Measurements from ENCODE around the gene OXLD1.

OXLD1 gene

GRCh38 chr17:81701288-81702071, 35.1 kb upstream of the OXLD1 start:
- DNase-seq: no peak

- no peak for DNase-seq
Measured at GRCh38 chr17:81700353-81701287, 34.2 kb upstream of the OXLD1 start.

GRCh38 chr17:81697261-81698044, 31.0 kb upstream of the OXLD1 start:
- no peak for DNase-seq

DNA sequence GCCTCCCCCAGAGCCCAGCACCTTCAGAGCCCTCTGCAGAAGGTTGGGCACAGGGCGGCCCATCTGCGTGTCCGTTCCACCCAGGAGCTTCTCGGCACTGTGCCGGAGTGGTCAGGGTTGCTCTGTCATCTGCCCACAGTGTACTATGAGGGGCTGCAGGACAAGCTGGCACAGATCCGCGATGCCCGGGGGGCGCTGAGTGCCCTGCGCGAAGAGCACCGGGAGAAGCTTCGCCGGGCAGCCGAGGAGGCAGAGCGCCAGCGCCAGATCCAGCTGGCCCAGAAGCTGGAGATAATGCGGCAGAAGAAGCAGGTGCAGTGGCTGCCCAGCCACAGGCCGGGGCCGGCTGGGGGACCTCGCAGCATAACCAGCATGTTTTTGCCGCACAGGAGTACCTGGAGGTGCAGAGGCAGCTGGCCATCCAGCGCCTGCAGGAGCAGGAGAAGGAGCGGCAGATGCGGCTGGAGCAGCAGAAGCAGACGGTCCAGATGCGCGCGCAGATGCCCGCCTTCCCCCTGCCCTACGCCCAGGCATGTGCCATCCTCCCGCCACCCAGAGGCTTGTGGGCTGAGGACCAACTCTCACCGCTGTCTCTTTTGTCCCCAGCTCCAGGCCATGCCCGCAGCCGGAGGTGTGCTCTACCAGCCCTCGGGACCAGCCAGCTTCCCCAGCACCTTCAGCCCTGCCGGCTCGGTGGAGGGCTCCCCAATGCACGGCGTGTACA, 30.0 kb upstream of the OXLD1 start:
- no peak for DNase-seq

- no peak for DNase-seq
Measured at GRCh38 chr17:81695801-81696200, 29.4 kb upstream of the OXLD1 start.

GRCh38 chr17:81695211-81695610, 28.8 kb upstream of the OXLD1 start:
- DNase-seq: no peak

- DNase-seq: no peak
Measured at GRCh38 chr17:81694810-81695209, 28.4 kb upstream of the OXLD1 start.

DNA sequence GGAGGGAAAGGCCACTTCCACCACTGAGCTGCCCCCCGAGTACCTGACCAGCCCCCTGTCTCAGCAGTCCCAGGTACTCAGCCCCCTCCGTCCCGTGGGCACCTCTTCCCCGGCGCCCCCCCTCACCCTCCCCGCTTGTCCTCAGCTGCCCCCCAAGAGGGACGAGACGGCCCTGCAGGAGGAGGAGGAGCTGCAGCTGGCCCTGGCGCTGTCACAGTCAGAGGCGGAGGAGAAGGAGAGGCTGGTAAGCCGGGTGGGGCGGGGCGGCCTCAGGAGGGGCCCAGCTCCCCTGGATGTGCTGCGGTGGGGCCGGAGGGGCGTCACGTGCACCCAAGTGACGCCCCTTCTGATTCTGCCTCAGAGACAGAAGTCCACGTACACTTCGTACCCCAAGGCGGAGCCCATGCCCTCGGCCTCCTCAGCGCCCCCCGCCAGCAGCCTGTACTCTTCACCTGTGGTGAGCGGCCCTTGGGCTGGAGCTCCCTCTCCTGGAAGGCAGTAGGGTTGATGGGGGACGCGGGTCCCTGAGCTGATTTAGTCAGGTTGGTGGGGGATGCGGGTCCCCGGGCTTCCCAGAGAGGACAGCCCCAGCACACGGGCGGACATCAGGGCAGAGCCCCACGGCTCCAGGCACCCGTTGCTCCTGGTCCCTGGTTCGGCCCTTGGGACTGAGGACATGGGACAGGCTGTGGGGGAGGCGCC, 27.3 kb upstream of the OXLD1 start:
- DNase-seq: no peak

GRCh38 chr17:81691608-81692007, 25.2 kb upstream of the OXLD1 start:
- no peak for DNase-seq

GRCh38 chr17:81691196-81691595, 24.8 kb upstream of the OXLD1 start:
- DNase-seq: no peak

GRCh38 chr17:81690549-81690948, 24.1 kb upstream of the OXLD1 start:
- DNase-seq: no peak

- DNase-seq: no peak
Measured at GRCh38 chr17:81690066-81690465, 23.7 kb upstream of the OXLD1 start.

GRCh38 chr17:81688616-81689015, 22.2 kb upstream of the OXLD1 start:
- no peak for DNase-seq

DNA sequence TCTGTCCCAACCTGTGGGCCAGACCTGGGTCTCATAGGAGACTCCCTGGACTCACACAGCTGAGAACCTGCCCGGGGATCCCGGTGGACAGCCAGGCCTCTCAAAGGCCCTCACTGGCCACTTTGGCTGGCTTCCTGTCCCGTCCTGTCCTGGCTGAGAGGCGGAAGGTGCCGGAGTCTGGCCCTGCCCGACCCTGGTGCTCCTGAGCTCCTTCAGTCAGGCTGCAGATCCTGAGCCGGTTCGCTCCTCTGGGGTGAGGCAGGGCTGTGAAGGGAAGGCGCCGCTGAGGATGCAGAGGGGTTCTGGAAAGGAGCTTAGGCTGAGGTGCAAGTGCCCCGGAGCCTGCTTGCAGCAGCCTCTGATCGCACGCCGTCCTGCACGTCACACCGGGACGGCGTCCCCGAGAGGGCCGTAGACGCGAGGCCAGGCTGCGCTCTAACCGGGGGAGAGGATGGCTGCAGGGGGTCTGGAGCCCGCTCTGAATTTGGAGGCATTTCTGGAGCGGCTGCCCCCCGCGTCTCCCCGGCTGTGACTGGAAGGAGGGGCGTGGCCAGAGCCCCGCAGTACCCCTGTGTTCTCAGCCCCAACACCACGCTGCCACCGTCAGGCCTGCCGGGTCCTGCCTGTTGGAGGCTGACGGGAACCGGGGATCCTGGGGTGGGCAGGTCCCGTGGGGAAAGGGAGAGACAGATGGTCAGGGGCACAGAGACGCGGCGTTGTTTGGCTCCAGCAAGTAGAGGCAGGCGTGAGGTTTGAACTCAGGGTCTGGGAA, 21.6 kb upstream of the OXLD1 start:
- DNase-seq: no peak

DNA sequence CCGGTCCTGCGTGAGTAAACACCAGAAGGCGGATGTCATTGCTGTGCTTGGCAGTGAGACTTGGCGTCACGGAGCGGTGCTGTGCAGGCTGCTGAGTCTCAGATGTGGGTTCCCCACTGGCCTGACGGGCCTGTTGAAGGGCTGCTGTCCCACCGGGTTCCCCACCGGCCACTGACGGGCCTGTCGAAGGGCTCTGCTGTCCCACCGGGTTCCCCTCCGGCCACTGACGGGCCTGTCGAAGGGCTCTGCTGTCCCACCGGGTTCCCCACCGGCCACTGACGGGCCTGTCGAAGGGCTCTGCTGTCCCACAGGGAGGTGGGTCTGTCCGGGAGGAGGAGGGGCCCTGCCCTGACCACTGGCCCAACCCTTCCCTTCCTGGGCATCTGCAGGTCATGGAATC, 20.2 kb upstream of the OXLD1 start:
- no peak for DNase-seq

DNA sequence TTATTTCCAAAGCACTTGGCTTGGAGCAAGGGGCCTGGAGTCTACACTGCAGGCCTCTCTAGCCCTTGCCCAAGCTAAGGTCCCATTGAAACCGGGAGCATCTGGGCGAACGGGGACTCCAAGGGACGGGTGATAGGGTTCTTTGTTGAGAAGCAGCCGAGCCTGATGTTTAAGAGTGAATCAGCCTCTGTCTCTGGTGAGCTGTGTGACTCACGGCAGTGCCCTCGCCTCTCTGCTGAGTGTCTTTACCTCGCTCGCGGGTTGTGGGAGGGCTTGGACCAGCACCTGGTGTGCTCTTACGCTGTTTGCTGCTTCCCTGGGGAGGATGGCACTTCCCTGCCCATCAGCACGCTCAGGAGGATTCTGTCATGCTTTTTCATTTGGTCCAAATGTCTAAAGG, 18.7 kb upstream of the OXLD1 start:
- peak; percentile 56 for DNase-seq

DNA sequence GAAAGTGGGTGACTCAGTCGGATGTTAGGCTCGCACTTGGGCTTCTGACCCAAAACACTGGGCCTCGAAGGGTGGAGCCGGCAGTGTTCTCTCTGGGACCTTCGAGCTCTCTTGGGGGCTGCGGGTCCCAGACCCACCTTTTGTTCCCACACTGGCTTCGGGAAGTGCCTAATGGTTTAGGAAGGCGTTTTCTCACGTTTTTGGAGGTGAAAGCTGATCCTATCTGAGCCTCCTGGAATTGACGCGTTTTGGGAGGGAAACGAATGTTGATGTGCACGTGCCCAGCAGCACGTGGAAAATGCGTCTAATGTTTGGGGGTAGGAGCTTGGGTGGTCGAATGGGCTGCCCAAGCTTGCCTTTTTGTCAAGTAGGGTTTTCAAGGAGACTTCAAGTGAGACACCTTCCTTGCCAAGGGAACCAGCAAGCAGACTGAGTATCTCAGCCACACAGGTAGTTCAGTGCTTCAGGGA, 18.1 kb upstream of the OXLD1 start:
- no peak for DNase-seq

DNA sequence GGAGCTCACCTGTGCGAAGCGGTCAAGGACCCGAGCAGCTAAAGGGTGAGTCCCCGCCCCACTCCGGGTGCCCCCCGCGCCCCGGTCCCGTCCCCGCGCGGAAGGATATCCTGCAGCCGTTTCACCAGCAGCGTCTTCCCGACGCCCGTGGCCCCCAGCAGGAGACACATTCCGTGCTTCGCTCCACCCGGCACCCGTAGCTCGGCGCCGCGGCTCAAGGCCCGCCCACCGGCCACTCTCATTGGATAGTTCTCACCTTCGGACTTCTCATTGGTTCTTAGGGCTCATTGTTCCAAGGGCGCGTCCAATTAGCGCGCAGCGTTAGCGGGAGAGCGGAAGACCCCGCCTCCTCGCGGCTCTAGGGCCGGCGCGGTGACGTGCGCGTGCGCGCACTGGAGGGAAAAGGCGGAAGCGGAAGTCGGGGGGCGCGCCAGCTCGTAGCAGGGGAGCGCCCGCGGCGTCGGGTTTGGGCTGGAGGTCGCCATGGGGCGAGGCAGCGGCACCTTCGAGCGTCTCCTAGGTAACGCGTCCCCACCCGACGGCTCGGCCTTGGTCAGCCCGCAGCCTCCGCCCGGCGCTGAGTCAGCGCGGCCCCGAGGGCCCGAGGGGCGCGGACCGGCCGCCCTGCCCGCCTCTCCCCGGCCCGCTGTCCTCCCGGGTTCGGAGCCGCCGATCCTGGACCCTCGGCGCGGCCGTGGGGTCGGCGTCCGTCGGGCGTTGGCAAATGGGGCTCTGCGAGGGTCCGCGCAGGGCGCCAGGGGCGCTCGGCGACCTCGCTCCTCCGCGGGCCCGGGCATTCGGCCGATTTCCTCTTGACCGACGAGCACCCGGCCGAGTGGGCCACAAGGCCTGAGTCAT, 17.4 kb upstream of the OXLD1 start, which contains the start of the genes ARL16 and HGS:
TSS of gene ARL16 (minus strand) at position 214 of the 858 bp plus-strand sequence. CDS start at position 170, 44 bp downstream.
TSS of gene HGS (plus strand) at position 428 of the 858 bp plus-strand sequence. CDS start at position 484, 56 bp downstream.
- peak; percentile 99 for DNase-seq

DNA sequence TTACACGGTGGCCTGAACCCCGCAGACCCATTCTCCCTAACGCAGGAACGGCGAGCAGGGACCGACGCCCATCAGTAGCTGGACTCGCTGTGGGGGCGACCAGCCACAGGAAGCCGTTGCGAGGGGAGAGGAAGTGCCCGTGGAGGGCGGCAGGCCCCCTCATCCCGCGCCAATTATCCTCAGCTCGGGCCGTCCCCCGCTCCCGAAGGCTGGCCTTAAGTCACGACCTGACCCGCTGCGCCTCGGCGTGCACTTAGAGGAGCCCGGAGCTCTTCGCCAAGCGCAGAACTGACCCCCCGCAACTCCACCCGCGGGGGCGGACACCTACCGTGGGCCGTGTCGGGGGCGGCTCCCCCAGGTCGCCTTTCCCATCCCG, 16.8 kb upstream of the OXLD1 start:
- no peak for DNase-seq

All from fibroblast of skin of abdomen (primary cell).